GM18502 (cell line): ENCODE measurements around the gene BAIAP2L1.

Experiments used
- ATAC-seq: cut with Tn5 transposase; IDR thresholded peaks from one replicate; pipeline ENCODE4 v1.9.1; 2021; ENCODE audit warnings: mild to moderate bottlenecking; ENCODE audit not compliant: unreplicated experiment, poor library complexity

The BAIAP2L1 gene

GRCh38 chr7:98360221-98361130 is 40.4 kb downstream of the BAIAP2L1 start:
- no peak for ATAC-seq

DNA sequence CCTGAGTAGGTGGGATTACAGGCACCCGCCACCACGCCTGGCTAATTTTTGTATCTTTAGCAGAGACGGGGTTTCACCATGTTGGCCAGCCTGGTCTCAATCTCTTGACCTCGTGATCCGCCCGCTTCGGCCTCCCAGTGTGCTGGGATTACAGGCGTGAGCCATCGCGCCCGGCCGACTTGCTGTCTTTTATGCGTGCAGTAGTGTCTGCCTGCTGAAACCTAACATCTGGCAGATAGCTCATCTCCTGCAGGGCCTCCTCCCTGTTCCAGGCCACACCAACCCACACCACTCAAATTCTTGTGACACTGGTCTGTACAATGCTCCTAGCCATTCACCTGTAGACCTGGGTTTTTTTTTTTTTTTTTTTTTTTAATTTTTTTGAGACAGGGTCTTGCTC is 41.5 kb downstream of the BAIAP2L1 start:
- no peak for ATAC-seq

DNA sequence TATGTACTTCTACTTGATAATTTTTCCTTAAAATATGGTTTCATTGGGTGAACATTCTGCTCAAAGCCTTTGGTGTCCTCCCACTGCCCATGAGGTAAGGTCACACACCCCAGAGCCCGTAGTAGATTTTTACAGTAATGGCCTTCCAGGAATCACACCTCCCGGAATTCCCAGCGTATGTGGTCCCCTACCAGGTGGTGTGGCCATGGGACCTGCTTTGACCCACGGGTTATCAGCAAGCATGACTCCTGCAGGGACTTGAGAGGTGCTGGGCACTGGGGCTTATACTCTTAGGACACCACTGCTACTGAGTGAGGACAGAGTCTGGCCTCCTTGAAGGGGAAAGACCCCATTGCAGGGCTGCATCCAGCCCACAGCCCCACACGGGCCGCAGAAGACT is 42.2 kb downstream of the BAIAP2L1 start:
- no peak for ATAC-seq

GRCh38 chr7:98357751-98358161 is 43.1 kb downstream of the BAIAP2L1 start:
- no peak for ATAC-seq

GRCh38 chr7:98355250-98355538 is 45.7 kb downstream of the BAIAP2L1 start:
- ATAC-seq: no peak

GRCh38 chr7:98354511-98355249 is 46.2 kb downstream of the BAIAP2L1 start:
- no peak for ATAC-seq

DNA sequence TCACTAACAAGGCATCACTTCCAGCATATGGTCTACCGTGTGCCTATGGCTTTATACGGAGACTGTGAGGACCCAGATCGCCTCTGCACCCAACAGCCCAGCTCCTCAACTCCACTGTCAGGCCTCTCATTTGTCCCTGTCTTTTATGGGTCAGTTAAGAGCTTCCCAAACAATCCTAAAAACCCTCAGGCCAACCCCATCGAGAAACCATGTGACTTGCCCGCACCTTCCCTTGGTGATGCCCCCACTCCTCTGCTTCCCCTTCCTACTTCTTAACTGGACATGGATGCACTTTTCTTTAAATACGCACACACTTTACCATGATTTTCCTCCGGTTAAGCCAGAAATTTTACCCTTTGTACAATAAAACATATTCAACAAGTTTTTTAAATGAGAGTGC is 46.8 kb downstream of the BAIAP2L1 start:
- ATAC-seq: no peak

- ATAC-seq: no peak
Measured at GRCh38 chr7:98352621-98353020, 48.3 kb downstream of the BAIAP2L1 start.

DNA sequence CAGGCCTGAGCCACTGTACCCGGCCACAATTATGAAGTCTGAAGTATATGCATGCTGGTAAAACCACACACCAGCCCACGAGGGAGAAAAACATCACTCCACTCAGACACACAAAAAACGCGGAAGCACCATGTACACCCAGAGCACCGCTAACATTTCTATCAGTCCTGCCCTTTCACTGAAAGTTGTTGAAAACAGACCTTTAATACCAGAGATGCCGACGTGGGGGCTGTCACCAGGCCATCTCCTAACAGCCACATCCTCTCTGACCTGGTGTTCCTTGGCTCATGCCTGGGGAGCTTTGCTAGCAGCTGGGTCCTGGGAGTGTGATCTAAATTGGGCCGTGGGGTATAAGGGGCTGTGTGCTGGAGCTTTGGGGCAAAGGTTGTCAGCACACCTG is 49.8 kb downstream of the BAIAP2L1 start:
- ATAC-seq: no peak

- ATAC-seq: no peak
Measured at GRCh38 chr7:98348726-98349474, 52.0 kb downstream of the BAIAP2L1 start.

- no peak for ATAC-seq
Measured at GRCh38 chr7:98346515-98347069, 54.3 kb downstream of the BAIAP2L1 start.

DNA sequence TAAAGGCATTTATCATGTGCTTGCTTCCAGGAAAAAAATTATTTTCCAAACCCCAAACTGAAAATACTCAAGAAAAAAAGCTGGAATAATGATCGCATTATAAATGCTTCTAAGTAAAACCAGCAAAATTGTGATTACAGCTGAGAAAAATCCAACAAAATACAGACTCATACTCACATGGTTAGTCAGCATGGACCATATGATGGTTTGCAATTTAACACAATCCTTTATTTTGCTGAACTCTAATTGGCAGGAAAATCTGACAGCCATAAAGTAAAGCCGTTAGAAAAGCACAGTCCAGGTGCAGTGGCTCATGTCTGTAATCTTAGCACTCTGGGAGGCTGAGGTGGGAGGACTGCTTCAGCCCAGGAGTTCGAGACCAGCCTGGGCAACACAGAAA is 59.8 kb downstream of the BAIAP2L1 start:
- no peak for ATAC-seq

- ATAC-seq: no peak
Measured at GRCh38 chr7:98339043-98339442, 61.8 kb downstream of the BAIAP2L1 start.

DNA sequence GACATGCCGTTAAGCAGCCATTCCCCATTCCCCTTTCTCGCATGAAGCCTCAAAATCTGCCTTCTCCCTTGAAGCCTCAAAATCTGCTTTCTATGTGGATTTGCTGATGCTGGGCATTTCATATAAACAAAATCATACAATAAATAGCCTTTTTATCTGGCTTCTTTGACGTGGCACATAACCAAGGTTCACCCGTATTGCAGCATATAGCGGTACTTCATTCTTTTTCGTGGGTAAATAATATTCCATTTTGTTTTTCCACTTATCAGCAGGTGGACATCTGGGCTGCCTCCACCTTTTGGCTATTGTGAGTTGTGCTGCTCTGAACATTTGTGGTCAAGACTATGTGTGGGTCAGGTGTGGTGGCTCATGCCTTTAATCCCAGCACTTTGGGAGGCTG is 62.4 kb downstream of the BAIAP2L1 start:
- ATAC-seq: no peak

GRCh38 chr7:98335411-98335977 is 65.4 kb downstream of the BAIAP2L1 start:
- ATAC-seq: no peak

GRCh38 chr7:98334081-98334480 is 66.8 kb downstream of the BAIAP2L1 start:
- ATAC-seq: no peak

DNA sequence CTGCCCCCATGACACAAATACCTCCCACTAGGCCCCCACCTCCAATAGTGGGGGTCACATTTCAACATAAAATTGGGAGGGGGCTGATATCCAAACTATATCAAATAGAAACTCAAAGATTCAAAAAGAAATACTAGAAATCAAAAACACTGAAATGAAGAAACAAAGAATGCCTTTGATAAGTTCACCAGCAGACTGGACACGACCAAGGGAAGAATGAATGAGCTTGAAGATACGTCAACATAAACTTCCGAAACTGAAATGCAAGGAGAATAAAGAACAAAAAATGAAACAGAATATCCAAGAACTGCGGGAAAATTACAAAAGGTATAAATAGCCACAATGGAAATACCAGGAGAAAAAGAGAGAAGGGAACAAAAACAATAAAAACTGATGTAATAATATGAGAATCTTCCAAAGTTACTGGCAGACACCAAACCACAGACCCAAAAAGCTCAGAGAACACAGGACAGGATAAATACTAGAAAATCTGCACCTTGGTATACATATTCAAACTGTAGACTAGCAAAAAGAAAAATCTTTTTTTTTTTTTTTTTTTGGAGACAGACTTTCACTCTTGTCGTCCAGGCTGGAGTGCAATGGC is 69.9 kb downstream of the BAIAP2L1 start:
- no peak for ATAC-seq

- ATAC-seq: no peak
Measured at GRCh38 chr7:98329791-98330373, 71.0 kb downstream of the BAIAP2L1 start.

DNA sequence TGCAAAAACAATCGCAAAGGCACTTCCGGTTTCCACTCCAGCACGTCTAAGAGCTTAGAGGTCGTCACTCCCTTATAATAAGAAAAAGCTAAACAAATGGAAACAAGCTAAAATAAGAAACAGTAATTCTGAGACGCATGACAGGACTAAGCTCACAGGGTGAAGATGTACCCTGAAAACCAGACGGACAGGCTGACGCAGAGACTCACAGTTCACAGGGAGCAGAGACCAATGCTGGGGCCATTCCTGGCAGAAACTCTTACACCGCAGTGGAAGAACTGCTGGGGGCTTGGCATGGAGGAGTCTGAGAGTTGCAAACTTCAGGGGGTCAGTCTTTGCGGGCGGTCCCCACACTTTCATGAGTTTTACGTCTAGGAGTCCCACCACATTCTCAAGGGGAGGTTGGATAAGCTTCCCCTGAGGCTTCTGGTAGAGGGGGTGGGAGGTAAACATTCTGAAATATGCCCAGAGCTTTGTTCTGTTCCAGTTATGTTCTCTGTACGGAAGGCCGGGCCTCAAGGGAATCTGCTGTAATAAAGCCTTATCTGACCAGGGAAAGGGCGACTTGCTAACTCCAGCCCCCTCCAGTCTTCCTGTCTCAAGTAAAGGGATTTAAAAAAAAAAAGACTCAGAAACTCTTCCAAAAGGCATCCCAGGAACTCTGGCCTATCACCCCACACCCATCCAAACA is 71.6 kb downstream of the BAIAP2L1 start:
- ATAC-seq: no peak
